ENCODE measurements around the gene DHX30.

- TF ChIP-seq CTCF (conservative IDR thresholded peaks at IDR 0.05) (no peak), ZFX (IDR thresholded peaks at IDR 0.05) (no peak)
These were observed 20.3 kb upstream of the DHX30 start for GRCh38 chr3:47782446-47783308.
